ENCODE measurements around the gene FUT1. TPM values are rescaled to one million over a fixed set of nuclear protein-coding genes. Genes with fewer than 3 reads are reported as not detected.

The FUT1 gene
- total RNA-seq, 1 donor from 2014 or later, result 1.8 TPM

DNA sequence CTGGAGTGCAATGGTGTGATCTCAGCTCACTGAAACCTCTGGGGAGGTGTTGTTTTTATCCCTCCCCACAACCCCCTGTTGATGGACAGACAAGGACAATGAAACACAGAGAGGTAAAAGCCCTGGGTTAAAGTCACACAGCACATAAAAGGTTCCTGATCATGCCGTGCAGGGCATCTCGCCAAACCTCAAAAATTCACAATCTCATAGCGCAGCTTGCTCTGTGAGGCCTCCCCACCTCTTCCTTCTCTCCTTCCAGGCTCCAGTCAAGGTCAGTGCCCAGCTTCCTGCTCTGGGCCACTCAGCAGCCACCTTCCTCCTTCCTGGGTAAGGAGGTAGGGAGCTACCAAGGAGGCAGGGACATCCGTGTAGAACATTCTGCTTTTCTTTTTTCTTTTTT, 54.4 kb downstream of the FUT1 start:
- H3K27me3 ChIP-seq (ENCODE audit: low read depth), result peaks cover 26% of the 10 kb centered on the region
- TF ChIP-seq, protein P1, sequence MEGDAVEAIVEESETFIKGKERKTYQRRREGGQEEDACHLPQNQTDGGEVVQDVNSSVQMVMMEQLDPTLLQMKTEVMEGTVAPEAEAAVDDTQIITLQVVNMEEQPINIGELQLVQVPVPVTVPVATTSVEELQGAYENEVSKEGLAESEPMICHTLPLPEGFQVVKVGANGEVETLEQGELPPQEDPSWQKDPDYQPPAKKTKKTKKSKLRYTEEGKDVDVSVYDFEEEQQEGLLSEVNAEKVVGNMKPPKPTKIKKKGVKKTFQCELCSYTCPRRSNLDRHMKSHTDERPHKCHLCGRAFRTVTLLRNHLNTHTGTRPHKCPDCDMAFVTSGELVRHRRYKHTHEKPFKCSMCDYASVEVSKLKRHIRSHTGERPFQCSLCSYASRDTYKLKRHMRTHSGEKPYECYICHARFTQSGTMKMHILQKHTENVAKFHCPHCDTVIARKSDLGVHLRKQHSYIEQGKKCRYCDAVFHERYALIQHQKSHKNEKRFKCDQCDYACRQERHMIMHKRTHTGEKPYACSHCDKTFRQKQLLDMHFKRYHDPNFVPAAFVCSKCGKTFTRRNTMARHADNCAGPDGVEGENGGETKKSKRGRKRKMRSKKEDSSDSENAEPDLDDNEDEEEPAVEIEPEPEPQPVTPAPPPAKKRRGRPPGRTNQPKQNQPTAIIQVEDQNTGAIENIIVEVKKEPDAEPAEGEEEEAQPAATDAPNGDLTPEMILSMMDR (IDR thresholded peaks at IDR 0.05; ENCODE audit: borderline replicate concordance), result no peak
- H3K9me3 ChIP-seq (replicated peaks), result no peaks in the 10 kb centered on the region
- H3K27ac ChIP-seq (replicated peaks), result no peak overlapping the region
- peaks cover 8% of the 10 kb centered on the region for H3K36me3 ChIP-seq
- H3K4me1 ChIP-seq, result peaks cover 15% of the 10 kb centered on the region
- H3K4me3 ChIP-seq, result no peak overlapping the region
- no peak for DNase-seq
- intact Hi-C loops (cut with micrococcal nuclease), result no loop called here

Other genes starting within 250 kb of the FUT1 start
- gene LMTK3, start 240.8 kb downstream of the FUT1 start, total RNA-seq, result 1.1 TPM
- 0.33 TPM for gene SULT2B1, start 200.5 kb downstream of the FUT1 start, total RNA-seq
- not detected for gene SPACA4, start 145.9 kb downstream of the FUT1 start, total RNA-seq
- gene FAM83E, start 137.6 kb downstream of the FUT1 start, total RNA-seq, result not detected
- gene RPL18, start 133.5 kb downstream of the FUT1 start, total RNA-seq, result 530 TPM
- 8.0 TPM for gene SPHK2, start 133.1 kb downstream of the FUT1 start, total RNA-seq
- gene DBP, start 115.3 kb downstream of the FUT1 start, total RNA-seq, result 7.9 TPM
- 4.5 TPM for gene CA11, start 106.5 kb downstream of the FUT1 start, total RNA-seq
- 0.11 TPM for gene NTN5, start 79.6 kb downstream of the FUT1 start, total RNA-seq
- gene FUT2, start 56.7 kb downstream of the FUT1 start, total RNA-seq, result not detected
- 1.8 TPM for gene MAMSTR, start 32.9 kb downstream of the FUT1 start, total RNA-seq
- gene RASIP1, start 12.0 kb downstream of the FUT1 start, total RNA-seq, result 13.9 TPM
- 0.60 TPM for gene IZUMO1, start 5.7 kb downstream of the FUT1 start, total RNA-seq
- gene FGF21, start 2.9 kb upstream of the FUT1 start, total RNA-seq, result not detected
- gene BCAT2, start 58.4 kb upstream of the FUT1 start, total RNA-seq, result 70.8 TPM
- 1.8 TPM for gene HSD17B14, start 83.8 kb upstream of the FUT1 start, total RNA-seq
- gene PLEKHA4, start 116.0 kb upstream of the FUT1 start, total RNA-seq, result 24.7 TPM
- 76.4 TPM for gene PPP1R15A, start 119.8 kb upstream of the FUT1 start, total RNA-seq
- 0.55 TPM for gene TULP2, start 146.1 kb upstream of the FUT1 start, total RNA-seq
- 221 TPM for gene NUCB1, start 147.7 kb upstream of the FUT1 start, total RNA-seq
- gene DHDH, start 181.1 kb upstream of the FUT1 start, total RNA-seq, result not detected
- gene BAX, start 202.2 kb upstream of the FUT1 start, total RNA-seq, result 25.5 TPM
- gene FTL, start 212.7 kb upstream of the FUT1 start, total RNA-seq, result 834 TPM
- gene GYS1, start 240.7 kb upstream of the FUT1 start, total RNA-seq, result 138 TPM
- gene RUVBL2, start 241.2 kb upstream of the FUT1 start, total RNA-seq, result 44.4 TPM

Data from left ventricle myocardium inferior (tissue), 1 donor.